GM12864 (cell line): ENCODE results near the gene GALNT9.

Source experiments
- DNase-seq: peaks from one replicate; pipeline ENCODE4 v3.0.0-alpha.2; 2011; ENCODE audit warnings: low read depth
- H3K4me3 ChIP-seq: 2 replicates; pipeline ENCODE4 v1.5.1; 2011; ENCODE audit warnings: mild to moderate bottlenecking, low read depth, low read length, control low read depth
- TF ChIP-seq, protein P1 (sequence below): IDR thresholded peaks from 2 replicates; pipeline ENCODE4 v1.5.1; 2011; ENCODE audit warnings: low read depth, mild to moderate bottlenecking, moderate library complexity, low read length, control low read depth, inconsistent platforms; ENCODE audit errors: missing control alignments

GALNT9 gene

DNA sequence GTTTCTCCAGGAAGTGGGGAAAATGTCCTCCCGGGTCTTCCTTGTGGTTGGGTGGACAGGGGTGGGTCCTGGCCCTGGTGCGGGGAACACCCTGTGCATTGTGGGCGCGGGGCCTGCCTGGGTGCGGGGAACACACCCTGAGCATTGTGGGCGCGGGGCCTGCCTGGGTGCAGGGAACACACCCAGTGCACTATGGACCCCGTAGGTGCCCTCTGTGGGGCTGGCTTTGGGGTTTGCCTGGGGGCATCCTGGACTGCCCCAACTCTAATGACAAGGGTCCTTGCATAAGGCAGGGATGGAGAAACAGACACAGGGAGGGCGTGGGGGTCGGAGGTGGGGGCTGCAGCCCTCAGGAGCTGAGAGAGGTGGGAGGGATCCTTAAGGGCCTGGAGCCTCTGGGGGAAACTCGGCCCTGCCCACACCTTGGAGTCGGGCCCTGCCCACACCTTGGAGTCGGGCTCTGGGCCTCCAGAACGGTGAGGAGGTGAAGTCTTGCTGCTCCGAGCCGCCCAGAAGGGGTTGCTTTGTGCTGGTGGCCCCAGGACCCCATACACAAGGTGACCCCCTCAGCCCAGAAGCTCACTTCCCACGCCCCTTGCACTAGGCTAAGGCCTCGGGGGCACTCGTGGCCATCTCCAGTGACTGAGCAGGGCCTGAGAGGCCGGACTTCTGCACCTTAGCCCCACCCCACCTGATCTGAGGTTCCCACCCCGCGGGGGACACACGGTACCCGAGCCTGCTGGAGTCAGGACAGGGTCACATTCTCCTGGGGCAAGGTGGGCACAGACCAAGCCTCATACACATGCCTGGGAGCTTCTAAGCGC lies 69.3 kb downstream of the GALNT9 start:
- no peak for DNase-seq
- H3K4me3 ChIP-seq = no peak overlapping the region
- TF ChIP-seq, protein P1, sequence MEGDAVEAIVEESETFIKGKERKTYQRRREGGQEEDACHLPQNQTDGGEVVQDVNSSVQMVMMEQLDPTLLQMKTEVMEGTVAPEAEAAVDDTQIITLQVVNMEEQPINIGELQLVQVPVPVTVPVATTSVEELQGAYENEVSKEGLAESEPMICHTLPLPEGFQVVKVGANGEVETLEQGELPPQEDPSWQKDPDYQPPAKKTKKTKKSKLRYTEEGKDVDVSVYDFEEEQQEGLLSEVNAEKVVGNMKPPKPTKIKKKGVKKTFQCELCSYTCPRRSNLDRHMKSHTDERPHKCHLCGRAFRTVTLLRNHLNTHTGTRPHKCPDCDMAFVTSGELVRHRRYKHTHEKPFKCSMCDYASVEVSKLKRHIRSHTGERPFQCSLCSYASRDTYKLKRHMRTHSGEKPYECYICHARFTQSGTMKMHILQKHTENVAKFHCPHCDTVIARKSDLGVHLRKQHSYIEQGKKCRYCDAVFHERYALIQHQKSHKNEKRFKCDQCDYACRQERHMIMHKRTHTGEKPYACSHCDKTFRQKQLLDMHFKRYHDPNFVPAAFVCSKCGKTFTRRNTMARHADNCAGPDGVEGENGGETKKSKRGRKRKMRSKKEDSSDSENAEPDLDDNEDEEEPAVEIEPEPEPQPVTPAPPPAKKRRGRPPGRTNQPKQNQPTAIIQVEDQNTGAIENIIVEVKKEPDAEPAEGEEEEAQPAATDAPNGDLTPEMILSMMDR = no peak

DNA sequence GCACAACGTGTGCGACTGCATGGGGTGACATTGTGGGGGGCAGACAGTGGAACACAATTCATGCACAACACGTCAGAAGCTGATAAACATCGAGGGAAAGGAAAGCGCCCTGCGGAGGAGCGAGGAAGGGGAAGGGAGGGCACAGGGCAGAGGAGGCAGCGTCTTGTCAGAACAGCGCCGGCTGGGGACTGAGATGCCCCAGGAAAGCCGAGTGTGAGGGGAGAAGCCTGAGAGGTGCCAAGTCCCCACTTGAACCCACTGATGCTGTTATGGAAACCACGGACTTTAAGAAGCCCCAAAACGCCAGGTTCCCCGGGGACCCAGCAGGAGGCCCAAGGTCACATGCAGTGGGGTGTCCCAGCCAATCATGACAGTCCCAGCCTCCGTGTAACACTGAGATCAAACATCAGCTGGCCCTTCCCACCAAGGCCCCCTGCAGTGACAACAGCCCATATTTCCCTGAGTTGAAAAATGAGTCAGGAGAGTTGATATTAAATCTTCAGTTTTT lies 70.0 kb downstream of the GALNT9 start:
- no peak for DNase-seq
- no peak overlapping the region for H3K4me3 ChIP-seq

DNA sequence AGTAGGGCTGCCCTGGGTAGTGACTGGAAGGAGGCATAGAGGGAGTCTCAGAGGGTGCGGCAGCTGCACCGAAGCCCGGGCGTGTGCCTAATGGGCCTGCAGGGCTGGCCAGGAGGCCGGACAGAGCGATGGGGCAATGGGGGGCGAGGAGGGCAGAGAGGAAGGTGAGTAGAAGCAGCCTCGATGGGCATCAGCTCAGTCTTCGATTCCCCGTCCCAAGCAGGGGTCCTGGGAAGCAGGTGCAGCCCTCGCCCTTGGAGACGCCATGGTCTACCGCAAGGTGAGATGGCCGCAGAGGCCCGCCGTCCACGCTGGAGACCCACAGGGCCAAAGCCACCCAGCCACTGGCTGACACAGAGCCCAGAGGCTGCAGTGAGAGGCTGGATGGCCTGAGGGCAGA lies 70.8 kb downstream of the GALNT9 start:
- TF ChIP-seq, protein P1 = no peak
- H3K4me3 ChIP-seq = no peak overlapping the region
- DNase-seq = no peak

More for the DNA sequence above, 70.0 kb downstream of the GALNT9 start:
- TF ChIP-seq, protein P1 = no peak

DNA sequence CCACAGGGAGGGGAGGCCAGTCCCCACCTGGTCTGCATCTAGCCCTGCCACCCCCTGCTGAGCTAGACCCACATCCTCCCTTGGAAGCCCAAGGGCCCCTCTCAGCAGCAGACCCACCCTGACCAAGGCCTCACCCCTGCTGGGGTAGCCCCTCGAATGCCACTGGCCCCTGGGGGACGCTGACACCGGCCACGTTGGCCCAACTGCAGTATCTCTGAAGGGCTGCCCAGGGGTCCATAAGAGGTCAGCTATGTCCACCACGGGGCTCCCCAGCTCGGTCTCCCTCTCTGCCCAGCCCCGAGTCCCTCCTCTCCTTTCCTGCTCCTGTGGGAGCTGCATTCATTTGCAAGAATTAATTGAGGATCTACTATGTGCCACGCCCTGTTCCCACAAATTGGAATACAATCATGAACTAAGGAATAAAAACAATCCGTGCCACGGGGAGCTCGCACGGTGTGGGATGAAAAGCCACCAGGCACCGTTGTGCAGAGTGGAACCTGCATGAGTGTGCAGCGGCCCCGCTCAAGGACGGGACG lies 71.4 kb downstream of the GALNT9 start:
- no peak for DNase-seq
- TF ChIP-seq, protein P1 = no peak
- H3K4me3 ChIP-seq = no peak overlapping the region

DNA sequence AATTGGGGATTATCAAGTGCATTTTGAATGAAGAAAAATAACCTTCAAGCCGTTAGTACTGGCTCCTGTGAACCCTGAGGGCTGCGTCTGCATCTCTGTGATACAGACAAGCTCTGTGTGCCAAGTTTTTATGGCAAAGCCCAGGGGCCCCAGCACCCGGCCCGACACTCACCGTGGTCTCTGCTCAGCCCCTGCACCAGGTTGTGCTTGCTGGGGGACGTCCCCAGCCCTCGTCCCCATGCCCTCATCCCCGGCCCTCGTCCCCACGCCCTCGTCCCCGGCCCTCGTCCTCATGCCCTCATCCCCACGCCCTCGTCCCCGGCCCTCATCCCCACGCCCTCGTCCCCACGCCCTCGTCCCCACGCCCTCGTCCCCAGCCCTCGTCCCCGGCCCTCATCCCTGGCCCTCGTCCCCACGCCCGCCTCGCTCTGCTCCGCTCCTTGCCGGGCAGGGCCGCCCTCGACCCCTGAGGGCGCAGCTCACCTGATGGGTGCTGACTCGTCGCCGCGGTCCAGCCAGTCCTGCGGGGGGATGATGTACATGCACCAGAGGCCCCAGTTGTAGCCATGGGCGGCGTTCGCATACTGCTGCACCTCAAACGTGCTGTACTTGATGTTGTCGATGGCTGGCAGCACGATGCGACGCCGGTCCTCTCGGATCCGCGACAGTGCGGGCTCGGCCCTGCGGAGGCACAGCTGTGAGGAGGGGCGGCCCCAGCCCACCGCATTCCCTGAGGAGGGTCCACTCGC lies 72.0 kb downstream of the GALNT9 start:
- no peak overlapping the region for H3K4me3 ChIP-seq
- TF ChIP-seq, protein P1 = no peak

DNA sequence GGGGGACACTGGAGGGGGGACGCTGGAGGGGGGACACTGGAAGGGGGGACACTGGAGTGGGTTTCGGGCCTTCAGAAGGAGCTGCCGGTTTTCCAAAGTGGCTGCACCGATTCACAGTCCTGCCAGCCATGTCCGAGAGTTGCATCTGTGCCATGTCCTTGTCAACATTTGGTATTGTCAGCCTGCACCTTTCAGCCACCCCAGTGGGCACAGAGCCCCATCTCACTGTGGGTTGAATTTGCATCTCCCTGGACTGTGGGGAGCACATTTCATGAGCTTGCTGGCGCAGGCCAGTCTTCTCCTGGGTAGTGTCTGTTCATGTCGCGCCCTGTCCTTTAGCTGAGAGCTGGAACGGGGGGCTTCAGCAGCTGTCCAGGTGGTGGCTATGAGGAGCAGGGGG lies 72.7 kb downstream of the GALNT9 start:
- TF ChIP-seq, protein P1 = no peak
- DNase-seq = no peak
- H3K4me3 ChIP-seq = no peak overlapping the region

More for the DNA sequence above, 72.0 kb downstream of the GALNT9 start:
- DNase-seq = no peak
